A673 (cell line): ENCODE results near the gene ITPR1.

Experiments used
- CTCF ChIP-seq: fragments of 300-800, 200-600 bp; sonication (generic); conservative IDR thresholded peaks from 2 replicates; pipeline ENCODE4 v1.5.1; 2017; ENCODE audit warnings: low read depth, mild to moderate bottlenecking, antibody characterized with exemption, low read length, moderate library complexity, mixed read lengths
- EZH2 ChIP-seq: fragments of 200-600 bp; sonication (generic); IDR thresholded peaks from 2 replicates; pipeline ENCODE4 v1.6.1; 2017; ENCODE audit warnings: borderline replicate concordance, low read depth, mild to moderate bottlenecking, mixed read lengths, antibody characterized with exemption, low read length; ENCODE audit not compliant: poor library complexity, severe bottlenecking

GRCh38 chr3:4606911-4607310 lies 113.8 kb downstream of the ITPR1 start:
- TF ChIP-seq CTCF (no peak), EZH2 (no peak)
